Left ventricle myocardium superior (tissue), 1 donor: ENCODE results near the gene NEB. TPM values are rescaled to one million over a fixed set of nuclear protein-coding genes. Genes with fewer than 3 reads are reported as not detected.
"Not testable (repeated sequence)": the region's sequence is repeated elsewhere in the genome, so short reads cannot be mapped to it uniquely, and the experiment has no call there.

Source experiments
- ATAC-seq: fragments of 200-7000 bp; cut with Tn5 transposase; one replicate; pipeline ENCODE4 v1.9.1; 2020; ENCODE audit warnings: mild to moderate bottlenecking, moderate library complexity
- DNase-seq: peaks from one replicate; pipeline ENCODE4 v3.0.0-alpha.2; 2020
- intact Hi-C: fragments of 100-400 bp; cut with micrococcal nuclease; formaldehyde crosslinking; loops from one replicate; pipeline ENCODE4 v1.11.0; 2022
- total RNA-seq: library from RNA; stranded (reverse); fragmentation: NEBNext Ultra II Directional; extraction: Animal tissue kit (Norgen Biotek cat#: 25700); gene quantifications from one replicate; pipeline ENCODE4 v1.2.1, GENCODE V29; 2021
- donor health status: DM: no; HTN: yes; CAD: no; lungs with severe emphysema.

The NEB gene
- total RNA-seq, 1 donor from 2014 or later = 0.55 TPM

GRCh38 chr2:151581300-151581699 is 153.0 kb downstream of the NEB start:
- intact Hi-C loops, DNase-seq, ATAC-seq: not testable (repeated sequence)

DNA sequence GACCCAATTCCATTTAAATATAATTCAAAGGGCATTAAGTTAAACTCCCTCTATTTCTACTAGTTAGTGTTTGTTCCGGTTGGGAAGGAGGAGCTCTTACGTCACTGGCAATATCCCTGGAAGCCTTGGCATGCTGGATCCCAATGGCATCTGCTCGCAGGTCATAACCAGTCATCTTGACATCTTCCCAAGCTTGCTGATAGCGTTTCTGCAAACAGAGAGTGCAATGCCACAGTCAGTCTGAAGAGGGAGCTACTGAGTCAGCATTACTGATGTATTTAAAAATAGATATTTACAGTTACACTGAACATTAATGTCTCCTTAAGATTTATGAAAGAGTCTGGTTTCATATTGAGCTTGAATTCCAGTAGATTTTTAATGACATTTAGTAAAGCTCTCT is 153.6 kb downstream of the NEB start:
- intact Hi-C loops, DNase-seq, ATAC-seq: not testable (repeated sequence)

GRCh38 chr2:151577116-151577515 is 157.2 kb downstream of the NEB start:
- no peak for ATAC-seq

DNA sequence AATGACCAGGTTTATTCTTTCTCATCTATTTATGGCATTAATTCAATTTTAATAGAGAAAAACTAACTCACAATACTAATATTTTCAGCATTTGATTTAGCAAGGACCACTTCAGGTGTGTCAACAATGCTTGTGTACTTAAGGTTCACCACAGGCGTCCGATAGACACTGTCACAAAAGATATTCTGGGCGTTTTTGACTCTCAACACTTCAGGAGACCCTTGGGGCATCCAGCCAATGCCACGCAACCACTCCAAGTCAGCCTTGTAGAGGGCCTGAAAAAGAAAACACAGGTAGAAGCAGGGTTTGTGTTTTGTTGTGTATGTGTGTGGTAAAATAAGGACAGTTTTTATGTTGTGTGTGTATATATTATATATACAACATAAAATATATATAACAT is 158.2 kb downstream of the NEB start:
- no peak for ATAC-seq
- intact Hi-C loops = no loop called here

More at GRCh38 chr2:151577116-151577515, 157.2 kb downstream of the NEB start:
- intact Hi-C loops = no loop called here
- no peak for DNase-seq

DNA sequence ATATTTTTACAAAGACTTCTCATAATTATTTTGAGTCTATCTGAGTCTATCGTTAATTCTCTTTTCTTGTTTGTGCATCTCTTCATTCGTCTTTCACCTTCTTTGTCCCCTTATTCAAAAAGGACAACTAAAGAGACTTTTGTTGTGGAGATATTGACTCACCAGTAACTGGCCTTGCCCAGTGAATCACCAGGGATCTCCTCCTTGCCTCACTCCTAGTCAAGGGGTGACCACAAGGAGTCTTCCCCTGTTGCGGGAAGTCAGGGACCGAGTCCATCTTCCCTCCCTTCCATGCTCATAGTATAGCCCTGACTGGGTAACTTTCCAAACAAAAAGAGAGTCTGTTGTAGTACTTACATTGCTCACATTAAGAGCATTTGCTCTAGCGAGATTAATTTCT is 158.9 kb downstream of the NEB start:
- intact Hi-C loops = no loop called here
- DNase-seq = no peak
- no peak for ATAC-seq

More for the DNA sequence above, 158.2 kb downstream of the NEB start:
- no peak for DNase-seq

DNA sequence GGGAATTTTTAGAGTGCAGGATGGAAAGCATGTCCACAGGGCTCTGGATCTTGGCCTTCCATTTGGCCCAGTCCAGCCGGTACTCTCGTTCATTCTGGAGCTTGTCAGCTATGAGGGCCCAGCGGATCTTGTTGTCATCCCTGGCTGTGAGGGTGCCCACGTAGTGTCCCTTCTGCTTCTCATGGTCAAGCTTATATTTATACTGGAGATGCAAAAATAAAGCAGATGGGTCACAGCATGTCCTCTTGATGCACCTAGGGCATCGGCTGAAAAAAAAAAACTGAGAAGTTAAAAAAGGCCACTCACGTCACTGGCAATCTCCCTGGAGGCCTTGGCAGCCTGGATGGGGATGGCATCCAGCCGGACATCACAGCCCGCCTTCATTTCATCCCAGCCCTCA is 164.1 kb downstream of the NEB start:
- intact Hi-C loops = no loop called here
- DNase-seq = no peak
- peak; percentile 24 for ATAC-seq

- intact Hi-C loops = no loop called here
- ATAC-seq (no peak), DNase-seq (no peak)
Measured at GRCh38 chr2:151569167-151569566, 165.1 kb downstream of the NEB start.

- DNase-seq = no peak
- ATAC-seq = no peak
- intact Hi-C loops = no loop called here
Measured at GRCh38 chr2:151568501-151568900, 165.8 kb downstream of the NEB start.

DNA sequence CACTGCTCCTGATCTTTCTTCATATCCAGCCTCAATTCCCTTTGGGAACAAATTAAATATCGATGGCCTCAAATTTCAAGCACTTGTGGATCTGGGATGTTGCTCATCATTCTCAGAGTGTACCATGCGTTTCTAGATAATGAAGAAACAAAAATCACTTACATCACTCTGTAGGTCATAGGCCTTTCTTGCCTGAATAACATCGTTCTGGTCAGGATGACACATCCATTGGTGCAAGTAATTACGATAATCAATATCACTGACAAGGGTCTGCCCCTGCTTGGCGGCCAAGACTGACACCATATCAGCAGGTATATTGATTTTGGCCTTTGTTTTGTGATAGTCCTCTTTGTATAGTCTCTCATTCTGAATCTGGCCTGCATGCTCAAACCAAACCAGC is 167.3 kb downstream of the NEB start:
- ATAC-seq = no peak
- no peak for DNase-seq
- intact Hi-C loops = no loop called here

DNA sequence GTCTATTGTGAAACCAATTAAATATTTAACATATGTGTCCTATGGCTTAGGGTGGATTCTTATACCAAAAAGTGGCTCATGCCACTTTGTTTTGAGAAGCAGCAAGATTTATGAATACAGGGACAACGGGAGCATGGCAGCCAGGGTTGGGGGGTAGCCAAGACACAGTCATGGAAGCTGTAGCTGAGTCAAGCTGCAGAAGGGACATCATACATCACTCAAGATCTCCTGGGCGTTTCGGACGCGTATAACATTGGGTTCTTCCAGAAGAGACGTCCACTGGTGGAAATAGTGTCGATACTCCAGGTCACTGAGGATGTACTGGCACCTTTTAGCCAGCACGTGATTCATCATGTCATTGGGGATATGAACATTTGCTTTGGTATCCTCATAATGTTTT is 171.9 kb downstream of the NEB start:
- ATAC-seq = no peak
- no peak for DNase-seq
- intact Hi-C loops = no loop called here

DNA sequence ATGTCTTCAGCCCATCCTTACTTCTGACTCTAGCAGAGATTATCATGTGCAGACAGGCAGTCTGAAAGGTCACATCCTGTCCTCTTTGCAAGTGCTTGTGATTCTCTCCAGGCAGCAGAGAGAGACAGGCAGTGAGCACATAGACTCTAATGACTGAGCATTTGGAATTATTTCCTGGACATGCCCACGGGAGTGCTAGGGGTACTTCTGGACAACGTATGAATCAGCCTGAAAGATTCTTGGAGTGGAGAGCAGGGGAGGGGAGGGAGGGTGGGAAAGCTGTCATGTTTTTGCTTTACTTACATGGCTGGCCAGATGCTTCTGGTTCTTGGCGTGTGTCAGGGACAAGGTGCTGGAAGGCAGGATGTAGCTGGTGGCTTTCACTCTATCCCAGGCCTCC is 174.0 kb downstream of the NEB start:
- peak; percentile 99 for ATAC-seq
- DNase-seq = no peak
- intact Hi-C loops = no loop called here

DNA sequence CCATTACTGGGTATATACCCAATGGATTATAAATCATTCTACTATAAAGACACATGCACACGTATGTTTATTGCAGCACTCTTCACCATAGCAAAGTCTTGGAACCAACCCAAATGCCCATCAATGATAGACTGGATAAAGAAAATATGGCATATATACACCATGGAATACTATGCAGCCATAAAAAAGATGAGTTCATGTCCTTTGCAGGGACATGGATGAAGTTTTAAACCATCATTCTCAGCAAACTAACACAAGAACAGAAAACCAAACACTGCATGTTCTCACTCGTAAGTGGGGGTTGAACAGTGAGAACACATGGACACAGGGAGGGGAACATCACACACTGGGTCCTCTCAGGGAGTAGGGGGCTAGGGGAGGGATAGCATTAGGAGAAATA is 174.8 kb downstream of the NEB start:
- intact Hi-C loops, ATAC-seq, DNase-seq: not testable (repeated sequence)

DNA sequence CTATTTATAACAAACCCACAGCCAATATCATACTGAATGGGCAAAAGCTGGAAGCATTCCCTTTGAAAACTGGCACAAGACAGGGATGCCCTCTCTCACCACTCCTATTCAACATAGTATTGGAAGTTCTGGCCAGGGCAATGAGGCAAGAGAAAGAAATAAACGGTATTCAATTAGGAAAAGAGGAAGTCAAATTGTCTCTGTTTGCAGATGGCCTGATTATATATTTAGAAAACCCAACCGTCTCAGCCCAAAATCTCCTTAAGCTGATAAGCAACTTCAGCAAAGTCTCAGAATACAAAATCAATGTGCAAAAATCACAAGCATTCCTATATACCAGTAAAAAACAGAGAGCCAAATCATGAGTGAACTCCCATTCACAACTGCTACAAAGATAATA is 176.4 kb downstream of the NEB start:
- DNase-seq, intact Hi-C loops, ATAC-seq: not testable (repeated sequence)

DNA sequence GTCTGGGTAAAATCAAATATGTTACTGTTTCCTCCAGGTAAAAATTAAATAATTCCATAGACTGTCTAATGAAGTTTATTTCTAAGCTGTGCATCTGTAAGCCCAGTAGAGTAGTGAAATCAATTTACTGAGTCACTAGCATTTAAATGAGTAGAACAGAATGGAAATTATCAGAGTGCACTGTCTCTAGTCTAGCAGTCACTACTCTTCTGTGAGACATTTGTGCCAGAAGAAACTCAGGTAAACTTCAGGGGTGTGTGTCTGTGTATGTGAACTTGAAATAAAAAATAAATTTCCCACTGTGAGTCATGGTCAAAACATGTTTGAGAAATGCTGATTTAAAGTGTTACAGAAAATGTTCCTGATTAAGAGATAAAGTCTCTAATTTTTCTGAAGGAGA is 178.2 kb downstream of the NEB start:
- DNase-seq = no peak
- ATAC-seq = no peak
- intact Hi-C loops = no loop called here

DNA sequence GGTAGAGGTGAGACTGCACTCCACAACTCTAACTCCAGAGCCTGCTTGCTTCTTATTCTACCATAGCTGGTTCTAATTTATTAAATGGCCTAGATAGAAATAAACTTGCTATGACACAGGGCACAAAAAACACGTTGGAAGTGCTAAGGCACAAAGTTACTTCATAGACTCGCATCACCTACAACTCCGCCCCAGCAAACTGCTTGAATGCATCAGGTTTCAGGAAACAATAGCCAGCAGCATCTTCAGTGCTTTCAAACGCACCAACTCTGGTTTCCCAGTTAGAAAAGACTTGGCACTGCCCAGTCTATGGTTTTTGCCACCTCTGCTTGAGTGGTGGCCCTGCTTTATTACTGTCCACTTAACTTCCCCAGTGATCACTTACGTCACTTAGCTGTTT is 182.0 kb downstream of the NEB start:
- no peak for DNase-seq
- intact Hi-C loops = no loop called here
- no peak for ATAC-seq

GRCh38 chr2:151551556-151551955 is 182.7 kb downstream of the NEB start:
- intact Hi-C loops = no loop called here
- ATAC-seq (no peak), DNase-seq (no peak)

DNA sequence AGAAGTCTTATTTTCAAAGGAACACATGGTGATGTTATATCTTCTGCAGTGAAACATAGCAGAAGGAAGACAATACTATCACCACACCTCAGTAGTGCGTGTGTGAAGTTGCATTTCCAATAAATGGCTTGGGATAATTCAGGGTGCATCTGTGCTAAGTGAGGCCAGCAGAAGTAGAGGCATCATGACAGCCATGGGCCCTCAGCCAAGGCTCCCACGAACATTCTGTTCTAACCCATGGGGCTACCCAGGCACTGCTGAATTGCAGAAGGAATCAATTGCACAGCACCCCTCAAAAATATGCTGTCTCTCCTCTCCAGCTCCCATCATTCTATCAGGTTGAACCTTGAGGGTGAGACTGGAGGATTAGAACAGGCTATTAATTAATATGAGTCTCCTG is 185.1 kb downstream of the NEB start:
- ATAC-seq (no peak), DNase-seq (no peak)
- intact Hi-C loops = no loop called here

DNA sequence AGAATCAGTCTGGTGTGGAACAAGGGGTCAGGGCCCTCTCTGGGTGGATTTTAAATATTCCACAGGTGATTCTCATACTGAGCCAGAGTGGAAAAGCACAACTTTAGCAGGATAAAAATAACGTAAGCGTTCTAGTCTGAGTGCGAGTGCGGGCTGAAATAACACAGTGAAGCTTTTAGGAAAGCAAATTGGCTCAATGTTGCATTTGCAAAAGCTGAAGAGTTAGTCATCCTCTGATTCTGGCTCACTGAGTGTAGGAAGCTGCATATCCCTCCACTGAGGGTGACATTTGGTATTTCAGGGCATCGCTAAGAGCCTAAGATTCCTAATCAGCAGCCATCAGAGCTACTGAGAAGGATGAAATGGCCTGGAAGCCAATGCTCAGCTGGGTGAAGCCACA is 189.8 kb downstream of the NEB start:
- intact Hi-C loops = no loop called here
- DNase-seq = no peak
- ATAC-seq = no peak

DNA sequence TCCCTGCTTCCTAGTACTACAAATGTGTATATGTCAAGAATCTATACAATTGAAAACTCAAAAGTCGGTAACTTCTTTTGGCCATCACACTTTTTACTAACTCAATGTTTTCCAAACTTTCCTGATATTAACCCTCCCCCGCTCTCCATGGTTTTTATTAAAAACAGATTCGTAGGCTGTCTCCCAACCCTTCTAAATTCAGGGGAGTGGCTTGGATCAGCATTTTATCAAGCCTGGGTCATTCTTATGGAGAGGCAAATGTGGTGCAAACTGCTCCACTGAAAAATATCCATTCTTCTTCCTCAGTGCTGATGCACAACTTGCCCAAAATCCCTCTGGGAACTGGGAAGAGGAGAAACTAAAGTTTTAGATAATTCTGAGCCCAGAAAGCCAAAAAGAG is 190.4 kb downstream of the NEB start:
- intact Hi-C loops = no loop called here
- DNase-seq (no peak), ATAC-seq (no peak)

DNA sequence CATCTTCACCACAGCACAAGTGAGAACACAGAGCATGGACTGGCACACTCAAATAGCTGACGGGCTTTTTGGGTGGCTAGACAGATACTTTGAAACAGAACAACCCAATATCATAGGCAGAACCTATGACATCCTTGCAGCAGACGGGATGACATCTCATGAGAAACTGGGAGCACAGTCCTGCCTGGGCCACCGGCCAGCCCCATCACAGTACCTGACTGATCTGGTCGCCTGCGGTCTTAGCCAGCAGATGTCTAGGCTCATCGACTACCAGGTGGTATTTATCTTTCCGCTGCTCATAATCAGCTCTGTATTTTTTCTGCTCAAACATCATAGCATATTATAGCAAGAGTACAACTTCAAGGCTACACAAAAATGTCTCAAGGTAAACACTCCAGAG is 200.3 kb downstream of the NEB start:
- DNase-seq (no peak), ATAC-seq (no peak)
- intact Hi-C loops = no loop called here

DNA sequence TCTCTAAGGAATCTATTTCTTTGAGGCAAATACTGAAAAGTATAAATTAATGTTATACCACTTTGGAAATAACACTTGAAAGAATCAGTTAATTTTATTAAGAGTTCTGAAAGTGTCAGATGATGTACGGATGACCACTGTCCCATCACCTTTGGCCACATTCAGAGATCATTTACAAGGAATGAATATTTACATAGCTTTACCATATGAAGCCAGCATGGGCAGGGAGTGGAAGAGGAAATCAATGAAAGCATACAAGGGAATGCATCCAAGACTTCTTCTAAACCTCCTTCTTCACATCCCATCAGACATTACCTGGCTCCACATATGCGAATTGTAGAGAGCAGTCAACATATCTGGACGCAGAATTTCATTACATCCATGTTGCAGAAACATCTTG is 201.1 kb downstream of the NEB start:
- DNase-seq = no peak
- intact Hi-C loops = no loop called here
- no peak for ATAC-seq

DNA sequence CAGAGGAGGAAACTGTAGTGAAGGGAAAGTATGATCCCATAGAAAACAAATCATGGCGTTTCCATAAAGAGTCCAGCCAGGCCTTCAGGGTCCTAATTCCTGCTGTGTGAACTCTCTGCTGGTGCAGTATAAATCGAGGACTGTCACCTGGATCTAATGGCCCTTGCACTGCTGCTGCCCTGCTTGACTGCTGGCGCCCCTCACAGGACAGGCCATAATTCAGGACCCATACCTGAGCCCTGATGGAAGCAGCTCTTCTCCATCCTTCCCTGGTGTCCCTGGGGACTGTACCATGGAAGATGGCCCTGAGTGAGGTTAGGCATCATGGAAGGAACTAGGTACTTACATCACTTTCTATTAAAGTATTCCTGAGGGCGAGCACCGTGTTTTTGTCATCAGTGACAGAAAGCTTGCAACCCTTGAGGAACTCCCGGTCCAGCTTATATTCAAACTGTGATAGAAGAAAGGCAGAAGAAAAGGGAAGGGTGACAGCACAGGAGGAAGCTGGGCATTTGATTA is 207.6 kb downstream of the NEB start:
- intact Hi-C loops = no loop called here
- no peak for DNase-seq
- ATAC-seq = no peak
